Esophagus muscularis mucosa (tissue), 4 donors: ENCODE data around the gene ARID5A. TPM values are rescaled to one million over a fixed set of nuclear protein-coding genes. Genes with fewer than 3 reads are reported as not detected.

Experiments used
- DNase-seq: peaks from one replicate; pipeline ENCODE4 v3.0.0-alpha.2; 2017; ENCODE audit errors: extremely low spot score
- H3K27ac ChIP-seq, 4 donors: fragments of 200-600 bp; sonication (generic); replicated peaks in 1 of 4; 1 replicate in 3 of 4; 2 replicates in 1 of 4; pipeline ENCODE4 v1.5.1; 2016 to 2019; ENCODE audit warnings: mild to moderate bottlenecking in 1 of 4
- H3K27me3 ChIP-seq, 4 donors: fragments of 200-600 bp; sonication (generic); one replicate each; pipeline versions ENCODE4 v1.5.1 to v1.6.0; 2016 to 2019
- H3K36me3 ChIP-seq, 4 donors: fragments of 200-600 bp; sonication (generic); one replicate each; pipeline ENCODE4 v1.5.1; 2016 to 2019
- H3K4me1 ChIP-seq, 4 donors: fragments of 200-600 bp; sonication (generic); one replicate each; pipeline ENCODE4 v1.5.1; 2016 to 2019
- H3K4me3 ChIP-seq, 4 donors: fragments of 200-600 bp; sonication (generic); 1 replicate in 2 of 4; 2 replicates in 2 of 4; pipeline ENCODE4 v1.5.1; 2016 to 2019; ENCODE audit warnings: mild to moderate bottlenecking in 4 of 4, moderate library complexity in 1 of 4
- H3K9me3 ChIP-seq, 4 donors: fragments of 200-600 bp; sonication (generic); 1 replicate in 3 of 4; 2 replicates in 1 of 4; pipeline ENCODE4 v1.5.1; 2016 to 2019
- CTCF ChIP-seq, 3 experiments: fragments of 200-600 bp in 2 of 3; fragments of 450-650 bp in 1 of 3; sonication (generic) in 2 of 3; IDR thresholded peaks; one replicate each; pipeline ENCODE4 v1.5.1; 2017 to 2019; ENCODE audit warnings: antibody characterized with exemption in 3 of 3, mild to moderate bottlenecking in 2 of 3, moderate library complexity in 1 of 3
- EP300 ChIP-seq: sonication (generic); formaldehyde crosslinking; IDR thresholded peaks from one replicate; pipeline ENCODE4 v1.6.1; 2017; ENCODE audit warnings: antibody characterized with exemption
- POLR2A ChIP-seq: fragments of 450-650 bp; IDR thresholded peaks from one replicate; pipeline ENCODE4 v1.6.1; 2017; ENCODE audit warnings: antibody characterized with exemption, moderate library complexity, mild to moderate bottlenecking, low read depth
- POLR2AphosphoS5 ChIP-seq, 2 donors: sonication (generic); formaldehyde crosslinking; IDR thresholded peaks; one replicate each; pipeline ENCODE4 v1.6.1; 2017; ENCODE audit warnings: antibody characterized with exemption in 2 of 2
- WGBS: methylation state at CpG from one replicate; pipeline ENCODE4 v1.1.5; 2018; 5-methylcytosine and 5-hydroxymethylcytosine counted together
- intact Hi-C: fragments of 100-400 bp; cut with DNase I; formaldehyde crosslinking; loops from one replicate; pipeline ENCODE4 v1.15.1; 2023
- total RNA-seq, 4 donors: library from RNA; depleted of rRNA; stranded (reverse); fragments of >200 nt; gene quantifications; one replicate each; pipeline versions ENCODE4 v1.1.0 to v1.2.1, GENCODE V29; 2016

Gene ARID5A
- total RNA-seq, 4 donors from 2014 or later = 26.2 to 238 (median 70.7) TPM

GRCh38 chr2:96574364-96574763, 37.8 kb downstream of the ARID5A start:
- no peaks in the 10 kb centered on the region for H3K9me3 ChIP-seq
- no peak overlapping the region for H3K27ac ChIP-seq
- H3K4me3 ChIP-seq = no peak overlapping the region
- WGBS = 87% methylated on average over 2 of the region's 2 CpGs
- H3K4me1 ChIP-seq = no peaks in the 10 kb centered on the region
- intact Hi-C loops = no loop called here
- H3K36me3 ChIP-seq = peaks cover 0 to 8% (median 0%) of the 10 kb centered on the region in 4 donors
- TF ChIP-seq CTCF (IDR thresholded peaks at IDR 0.05) (no peak), POLR2AphosphoS5 (IDR thresholded peaks at IDR 0.05) (no peak), POLR2A (no peak), EP300 (no peak)
- no peaks in the 10 kb centered on the region for H3K27me3 ChIP-seq
- no peak for DNase-seq

- Histone ChIP-seq H3K27ac (no peak overlapping the region), H3K9me3 (no peaks in the 10 kb centered on the region), H3K4me3 (no peak overlapping the region), H3K27me3 (no peaks in the 10 kb centered on the region), H3K36me3 (peaks cover 0 to 8% (median 0%) of the 10 kb centered on the region in 4 donors), H3K4me1 (no peaks in the 10 kb centered on the region)
- no peak for DNase-seq
- TF ChIP-seq CTCF (IDR thresholded peaks at IDR 0.05) (no peak), EP300 (no peak), POLR2AphosphoS5 (IDR thresholded peaks at IDR 0.05) (no peak), POLR2A (no peak)
- intact Hi-C loops = no loop called here
- 92% methylated on average over 1 of the region's 1 CpG for WGBS
Measured at GRCh38 chr2:96575785-96576456, 39.4 kb downstream of the ARID5A start.

DNA sequence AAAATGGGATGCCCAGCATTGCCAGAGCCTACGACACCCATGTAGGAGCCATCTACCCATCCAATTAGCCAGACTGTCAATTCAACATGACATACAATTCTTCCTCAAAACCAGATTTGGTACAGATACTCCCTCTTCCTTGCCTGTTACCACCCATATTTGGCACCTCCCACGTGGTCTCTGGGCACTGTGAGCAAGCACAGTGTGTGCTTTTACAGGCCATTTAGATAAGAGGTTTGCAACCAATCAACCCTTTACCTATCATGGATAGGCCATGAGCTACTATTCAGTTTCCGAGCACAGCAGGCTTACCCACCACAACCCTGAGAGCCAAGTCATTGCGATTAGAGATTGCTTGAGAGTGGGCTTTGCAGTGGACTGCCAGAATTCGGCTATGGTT, 40.9 kb downstream of the ARID5A start:
- Histone ChIP-seq H3K4me1 (no peaks in the 10 kb centered on the region), H3K4me3 (no peak overlapping the region), H3K36me3 (peaks cover 0 to 8% (median 0%) of the 10 kb centered on the region in 4 donors), H3K9me3 (no peaks in the 10 kb centered on the region), H3K27me3 (no peaks in the 10 kb centered on the region), H3K27ac (no peak overlapping the region)
- no peak for DNase-seq
- 95% methylated on average over 5 of the region's 5 CpGs for WGBS
- intact Hi-C loops = no loop called here
- TF ChIP-seq POLR2A = no peak
- TF ChIP-seq CTCF (IDR thresholded peaks at IDR 0.05) = no peak
- TF ChIP-seq EP300 = no peak
- no peak for TF ChIP-seq POLR2AphosphoS5 (IDR thresholded peaks at IDR 0.05)

GRCh38 chr2:96578731-96579130, 42.2 kb downstream of the ARID5A start:
- no peak for DNase-seq
- Histone ChIP-seq H3K9me3 (no peaks in the 10 kb centered on the region), H3K4me3 (no peak overlapping the region), H3K27me3 (no peaks in the 10 kb centered on the region), H3K4me1 (no peaks in the 10 kb centered on the region), H3K36me3 (no peaks in the 10 kb centered on the region), H3K27ac (no peak overlapping the region)
- 71% methylated on average over 3 of the region's 3 CpGs for WGBS
- TF ChIP-seq EP300 = no peak
- no peak for TF ChIP-seq CTCF (IDR thresholded peaks at IDR 0.05)
- TF ChIP-seq POLR2A = no peak
- no peak for TF ChIP-seq POLR2AphosphoS5 (IDR thresholded peaks at IDR 0.05)
- intact Hi-C loops = no loop called here

DNA sequence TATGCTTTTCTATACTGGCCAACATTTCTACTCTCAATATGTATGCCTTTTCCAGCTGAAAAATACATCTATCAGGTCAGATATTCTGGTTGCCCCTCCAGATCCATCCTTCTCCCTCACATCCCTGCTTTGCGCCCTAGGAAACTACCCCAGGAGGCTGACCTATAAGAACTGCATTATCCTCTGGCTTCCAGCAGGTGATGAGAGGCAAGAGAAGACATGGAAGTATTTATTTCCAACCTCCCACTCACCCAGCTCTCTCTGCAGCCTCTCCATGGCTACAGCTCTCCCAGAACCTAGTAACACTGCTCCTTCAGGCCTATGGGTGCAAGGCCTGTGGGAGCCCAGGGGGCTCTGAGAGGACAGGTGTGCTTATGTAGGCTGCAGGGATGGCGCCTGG, 42.9 kb downstream of the ARID5A start:
- Histone ChIP-seq H3K4me1 (no peaks in the 10 kb centered on the region), H3K27me3 (no peaks in the 10 kb centered on the region), H3K9me3 (no peaks in the 10 kb centered on the region), H3K4me3 (no peak overlapping the region), H3K27ac (no peak overlapping the region), H3K36me3 (peaks cover 0 to under 1% (median 0%) of the 10 kb centered on the region in 4 donors)
- no peak for TF ChIP-seq EP300
- TF ChIP-seq POLR2A = no peak
- no peak for TF ChIP-seq CTCF (IDR thresholded peaks at IDR 0.05)
- TF ChIP-seq POLR2AphosphoS5 (IDR thresholded peaks at IDR 0.05) = no peak
- no peak for DNase-seq
- WGBS = 93% methylated on average over 2 of the region's 2 CpGs
- intact Hi-C loops = no loop called here
